CD4-positive, CD25-positive, alpha-beta regulatory T cell (primary cell): ENCODE measurements around the gene NUP62. TPM values are rescaled to one million over a fixed set of nuclear protein-coding genes. Genes with fewer than 3 reads are reported as not detected.

ENCODE experiments used
- ATAC-seq, 2 donors: fragments of 150-1000 bp; cut with Tn5 transposase; one replicate each; pipeline ENCODE4 v1.10.0; 2021; ENCODE audit warnings: low read depth in 2 of 2, moderate number of reproducible peaks in 2 of 2, moderate library complexity in 1 of 2
- DNase-seq, 3 donors: peaks; one replicate each; pipeline versions ENCODE4 v3.0.0 to v3.0.0-alpha.2; 2012 to 2022; ENCODE audit warnings: mixed read lengths in 1 of 3
- H3K27ac ChIP-seq: one replicate; pipeline ENCODE4 v1.7.0; 2013; ENCODE audit warnings: mild to moderate bottlenecking, low read length; ENCODE audit not compliant: insufficient read depth, poor library complexity, severe bottlenecking
- H3K27me3 ChIP-seq: one replicate; pipeline ENCODE4 v1.7.0; 2013; ENCODE audit warnings: low read length; ENCODE audit not compliant: control insufficient read depth, insufficient read depth
- H3K36me3 ChIP-seq: one replicate; pipeline ENCODE4 v1.7.0; 2013; ENCODE audit warnings: mild to moderate bottlenecking, low read length, moderate library complexity; ENCODE audit not compliant: control insufficient read depth, insufficient read depth
- H3K4me1 ChIP-seq: 2 replicates; pipeline ENCODE4 v1.7.0; 2013; ENCODE audit warnings: mild to moderate bottlenecking, low read length; ENCODE audit not compliant: insufficient read depth, control insufficient read depth, poor library complexity, severe bottlenecking
- H3K4me3 ChIP-seq: one replicate; pipeline ENCODE4 v1.7.0; 2013; ENCODE audit warnings: low read depth, mild to moderate bottlenecking, low read length, moderate library complexity
- H3K9me3 ChIP-seq, 2 experiments: 1 replicate in 1 of 2; 2 replicates in 1 of 2; pipeline ENCODE4 v1.7.0; 2013; ENCODE audit warnings: low read length in 2 of 2, mild to moderate bottlenecking in 1 of 2, moderate library complexity in 1 of 2; ENCODE audit not compliant: control insufficient read depth in 2 of 2
- H3K27ac Mint-ChIP-seq, 3 donors: one replicate each; pipeline ENCODE4 v1.8.0; 2020 to 2022; ENCODE audit warnings: mild to moderate bottlenecking in 3 of 3, mixed read lengths in 3 of 3, moderate library complexity in 2 of 3
- H3K27me3 Mint-ChIP-seq: one replicate; pipeline ENCODE4 v1.8.0; 2022; ENCODE audit warnings: mild to moderate bottlenecking, mixed read lengths
- H3K36me3 Mint-ChIP-seq: one replicate; pipeline ENCODE4 v1.8.0; 2020; ENCODE audit warnings: mixed read lengths
- H3K4me1 Mint-ChIP-seq, 4 donors: one replicate each; pipeline ENCODE4 v1.8.0; 2020 to 2022; ENCODE audit warnings: mixed read lengths in 4 of 4, mild to moderate bottlenecking in 1 of 4
- H3K4me3 Mint-ChIP-seq, 4 donors: one replicate each; pipeline ENCODE4 v1.8.0; 2020 to 2022; ENCODE audit warnings: mild to moderate bottlenecking in 4 of 4, mixed read lengths in 4 of 4, moderate library complexity in 3 of 4
- H3K9me3 Mint-ChIP-seq, 7 donors: one replicate each; pipeline ENCODE4 v1.8.0; 2020 to 2022; ENCODE audit warnings: mixed read lengths in 7 of 7, mild to moderate bottlenecking in 3 of 7, moderate library complexity in 2 of 7
- polyA plus RNA-seq, 4 donors: library from polyadenylated mRNA; unstranded; fragments of 300-500 nt; fragmentation: Illumina TruSeq; gene quantifications; one replicate each; pipeline ENCODE4 v1.2.3, GENCODE V29; 2021
- total RNA-seq: library from RNA; stranded (reverse); gene quantifications from one replicate; pipeline ENCODE4 v1.2.3, GENCODE V29; 2022

The NUP62 gene
- total and polyA plus RNA-seq, 5 donors from 2014 or later: 40.2 to 47.2 (median 42.1) TPM

GRCh38 chr19:49915271-49915670, 14.0 kb downstream of the NUP62 start:
- peaks cover 11% of the 10 kb centered on the region for H3K4me1 ChIP-seq
- H3K27me3 ChIP-seq: no peaks in the 10 kb centered on the region
- Mint-ChIP-seq H3K4me3 (no peak overlapping the region), H3K36me3 (peaks cover 37% of the 10 kb centered on the region), H3K9me3 (no peaks in the 10 kb centered on the region), H3K4me1 (peaks cover 16 to 47% (median 23%) of the 10 kb centered on the region in 4 donors), H3K27me3 (no peaks in the 10 kb centered on the region), H3K27ac (peak overlapping the region in 2 of 3 donors; percentile 39 to 67)
- DNase-seq: no peak
- no peaks in the 10 kb centered on the region for H3K9me3 ChIP-seq
- H3K36me3 ChIP-seq: peaks cover 29% of the 10 kb centered on the region
- no peak overlapping the region for H3K4me3 ChIP-seq
- no peak overlapping the region for H3K27ac ChIP-seq
- no peak for ATAC-seq

GRCh38 chr19:49913720-49914119, 15.6 kb downstream of the NUP62 start:
- peaks cover 12 to 44% (median 23%) of the 10 kb centered on the region in 4 donors for H3K4me1 Mint-ChIP-seq
- Histone ChIP-seq H3K9me3 (no peaks in the 10 kb centered on the region), H3K27ac (no peak overlapping the region), H3K4me1 (peaks cover 11% of the 10 kb centered on the region), H3K4me3 (no peak overlapping the region), H3K36me3 (peaks cover 32% of the 10 kb centered on the region), H3K27me3 (no peaks in the 10 kb centered on the region)
- no peaks in the 10 kb centered on the region for H3K9me3 Mint-ChIP-seq
- ATAC-seq (no peak), DNase-seq (no peak)
- no peak overlapping the region for H3K4me3 Mint-ChIP-seq
- no peaks in the 10 kb centered on the region for H3K27me3 Mint-ChIP-seq
- H3K27ac Mint-ChIP-seq: no peak overlapping the region
- H3K36me3 Mint-ChIP-seq: peaks cover 33% of the 10 kb centered on the region

DNA sequence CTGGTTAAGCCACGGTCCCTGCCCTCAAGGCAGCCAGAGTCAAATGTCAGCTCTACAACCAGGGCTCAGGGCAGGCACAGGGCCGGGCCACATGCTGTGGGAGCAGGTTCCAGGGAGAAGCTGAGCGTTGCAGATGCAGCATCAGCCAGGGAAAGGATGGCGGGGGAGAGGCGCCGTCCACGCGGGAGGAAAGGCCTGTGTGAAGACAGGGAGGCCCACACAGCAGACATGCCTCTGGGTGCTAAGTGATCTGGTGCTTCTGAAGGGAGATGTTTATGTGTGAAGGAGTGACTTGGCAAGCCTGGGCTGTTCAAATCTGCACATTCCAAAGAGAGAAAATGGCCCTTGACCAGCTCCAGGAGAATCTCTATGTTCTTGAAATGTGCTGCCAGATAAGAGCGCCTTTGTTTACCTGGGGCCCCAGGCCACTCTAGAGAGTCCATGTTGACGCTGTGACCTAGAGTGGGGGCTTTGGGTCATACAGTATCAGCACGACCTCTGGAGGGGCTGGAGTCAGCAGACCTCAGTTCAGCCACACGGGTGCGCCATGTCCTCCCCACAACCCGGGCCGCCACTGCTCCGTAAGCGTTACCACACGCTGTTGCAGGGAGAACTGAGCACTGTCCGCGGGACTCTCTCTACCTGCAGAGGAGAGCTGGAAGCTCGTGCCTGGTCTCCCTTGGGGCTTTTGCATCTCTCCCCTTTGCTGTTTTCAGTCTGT, 16.2 kb downstream of the NUP62 start:
- ATAC-seq (no peak), DNase-seq (no peak)
- Histone ChIP-seq H3K27ac (no peak overlapping the region), H3K27me3 (no peaks in the 10 kb centered on the region), H3K36me3 (peaks cover 34% of the 10 kb centered on the region), H3K4me3 (no peak overlapping the region), H3K4me1 (peaks cover 11% of the 10 kb centered on the region), H3K9me3 (no peaks in the 10 kb centered on the region)
- peaks cover 12 to 40% (median 23%) of the 10 kb centered on the region in 4 donors for H3K4me1 Mint-ChIP-seq
- peaks cover 36% of the 10 kb centered on the region for H3K36me3 Mint-ChIP-seq
- H3K9me3 Mint-ChIP-seq: no peaks in the 10 kb centered on the region
- H3K4me3 Mint-ChIP-seq: no peak overlapping the region
- H3K27me3 Mint-ChIP-seq: no peaks in the 10 kb centered on the region
- H3K27ac Mint-ChIP-seq: peak overlapping the region in 1 of 3 donors; percentile 76

GRCh38 chr19:49911381-49912145, 17.7 kb downstream of the NUP62 start:
- H3K4me3 Mint-ChIP-seq: no peak overlapping the region
- no peaks in the 10 kb centered on the region for H3K27me3 Mint-ChIP-seq
- H3K4me3 ChIP-seq: no peak overlapping the region

GRCh38 chr19:49910179-49910578, 19.1 kb downstream of the NUP62 start:
- Histone ChIP-seq H3K9me3 (no peaks in the 10 kb centered on the region), H3K27ac (no peak overlapping the region), H3K36me3 (peaks cover 20% of the 10 kb centered on the region), H3K4me3 (no peak overlapping the region), H3K27me3 (no peaks in the 10 kb centered on the region), H3K4me1 (peaks cover 11% of the 10 kb centered on the region)
- no peaks in the 10 kb centered on the region for H3K9me3 Mint-ChIP-seq
- DNase-seq (no peak), ATAC-seq (no peak)
- peaks cover 30% of the 10 kb centered on the region for H3K36me3 Mint-ChIP-seq
- H3K27me3 Mint-ChIP-seq: no peaks in the 10 kb centered on the region
- peaks cover 13 to 39% (median 24%) of the 10 kb centered on the region in 4 donors for H3K4me1 Mint-ChIP-seq
- H3K27ac Mint-ChIP-seq: peak overlapping the region in 1 of 3 donors; percentile 67
- H3K4me3 Mint-ChIP-seq: no peak overlapping the region

More at GRCh38 chr19:49911381-49912145, 17.7 kb downstream of the NUP62 start:
- ATAC-seq: peak; percentile 48 to 60
- Mint-ChIP-seq H3K9me3 (no peaks in the 10 kb centered on the region), H3K4me1 (peaks cover 12 to 36% (median 25%) of the 10 kb centered on the region in 4 donors), H3K27ac (peak overlapping the region; percentile 58 to 92 (median 79)), H3K36me3 (peaks cover 33% of the 10 kb centered on the region)
- no peaks in the 10 kb centered on the region for H3K9me3 ChIP-seq
- H3K36me3 ChIP-seq: peaks cover 28% of the 10 kb centered on the region
- no peak for DNase-seq
- H3K27me3 ChIP-seq: no peaks in the 10 kb centered on the region
- H3K4me1 ChIP-seq: peaks cover 11% of the 10 kb centered on the region
- H3K27ac ChIP-seq: peak overlapping the region; percentile 29

- DNase-seq: no peak
- H3K27ac Mint-ChIP-seq: peak overlapping the region in 2 of 3 donors; percentile 20 to 74
- H3K36me3 ChIP-seq: peaks cover 15% of the 10 kb centered on the region
- no peaks in the 10 kb centered on the region for H3K27me3 Mint-ChIP-seq
- H3K9me3 Mint-ChIP-seq: no peaks in the 10 kb centered on the region
- H3K4me1 ChIP-seq: peaks cover 11% of the 10 kb centered on the region
- no peak overlapping the region for H3K4me3 ChIP-seq
- no peak overlapping the region for H3K27ac ChIP-seq
- H3K4me1 Mint-ChIP-seq: peaks cover 15 to 36% (median 23%) of the 10 kb centered on the region in 4 donors
- peaks cover 26% of the 10 kb centered on the region for H3K36me3 Mint-ChIP-seq
- no peaks in the 10 kb centered on the region for H3K27me3 ChIP-seq
- no peaks in the 10 kb centered on the region for H3K9me3 ChIP-seq
- no peak for ATAC-seq
- H3K4me3 Mint-ChIP-seq: no peak overlapping the region
These were observed 20.6 kb downstream of the NUP62 start for GRCh38 chr19:49908480-49909420.

- Mint-ChIP-seq H3K4me1 (peaks cover 15 to 34% (median 20%) of the 10 kb centered on the region in 4 donors), H3K4me3 (no peak overlapping the region), H3K27me3 (no peaks in the 10 kb centered on the region), H3K9me3 (no peaks in the 10 kb centered on the region), H3K27ac (peak overlapping the region in 1 of 3 donors; percentile 60), H3K36me3 (peaks cover 19% of the 10 kb centered on the region)
- DNase-seq (no peak), ATAC-seq (no peak)
- no peaks in the 10 kb centered on the region for H3K9me3 ChIP-seq
- peaks cover 11% of the 10 kb centered on the region for H3K4me1 ChIP-seq
- H3K27me3 ChIP-seq: no peaks in the 10 kb centered on the region
- no peak overlapping the region for H3K4me3 ChIP-seq
- H3K36me3 ChIP-seq: peaks cover 13% of the 10 kb centered on the region
- H3K27ac ChIP-seq: no peak overlapping the region
These were observed 21.4 kb downstream of the NUP62 start for GRCh38 chr19:49907745-49908446.
